Neural progenitor cell (in vitro differentiated cells): Measurements from ENCODE around the gene CD19.

Experiments used
- EZH2 ChIP-seq: fragments of 200-600 bp; sonication (generic); IDR thresholded peaks from 2 replicates; pipeline ENCODE4 v1.6.1; 2017; ENCODE audit warnings: antibody characterized with exemption, mild to moderate bottlenecking, moderate library complexity
- TF ChIP-seq, protein P1 (sequence below): fragments of 200-600 bp; sonication (generic); IDR thresholded peaks from 2 replicates; pipeline ENCODE4 v1.5.1; 2017; ENCODE audit warnings: antibody characterized with exemption, mild to moderate bottlenecking

DNA sequence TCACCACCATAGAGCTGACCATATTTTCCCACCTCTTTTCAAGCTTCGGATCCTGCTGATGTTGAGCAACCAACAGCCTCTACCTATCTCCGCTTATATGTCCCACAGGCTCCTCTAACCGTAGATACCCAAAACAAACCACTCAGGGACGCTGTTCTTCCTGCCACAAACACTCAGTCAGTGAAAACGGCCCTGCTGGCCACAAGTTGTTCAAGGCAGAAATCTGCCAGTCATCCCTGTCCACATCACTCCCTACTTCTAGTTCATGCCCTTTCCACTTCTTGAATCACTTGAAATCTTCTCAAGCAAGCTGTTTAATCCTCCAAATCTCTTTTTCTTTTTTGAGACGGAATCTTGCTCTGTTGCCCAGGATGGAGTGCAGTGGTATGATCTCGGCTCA, 14.7 kb upstream of the CD19 start:
- no peak for TF ChIP-seq EZH2
- TF ChIP-seq, protein P1, sequence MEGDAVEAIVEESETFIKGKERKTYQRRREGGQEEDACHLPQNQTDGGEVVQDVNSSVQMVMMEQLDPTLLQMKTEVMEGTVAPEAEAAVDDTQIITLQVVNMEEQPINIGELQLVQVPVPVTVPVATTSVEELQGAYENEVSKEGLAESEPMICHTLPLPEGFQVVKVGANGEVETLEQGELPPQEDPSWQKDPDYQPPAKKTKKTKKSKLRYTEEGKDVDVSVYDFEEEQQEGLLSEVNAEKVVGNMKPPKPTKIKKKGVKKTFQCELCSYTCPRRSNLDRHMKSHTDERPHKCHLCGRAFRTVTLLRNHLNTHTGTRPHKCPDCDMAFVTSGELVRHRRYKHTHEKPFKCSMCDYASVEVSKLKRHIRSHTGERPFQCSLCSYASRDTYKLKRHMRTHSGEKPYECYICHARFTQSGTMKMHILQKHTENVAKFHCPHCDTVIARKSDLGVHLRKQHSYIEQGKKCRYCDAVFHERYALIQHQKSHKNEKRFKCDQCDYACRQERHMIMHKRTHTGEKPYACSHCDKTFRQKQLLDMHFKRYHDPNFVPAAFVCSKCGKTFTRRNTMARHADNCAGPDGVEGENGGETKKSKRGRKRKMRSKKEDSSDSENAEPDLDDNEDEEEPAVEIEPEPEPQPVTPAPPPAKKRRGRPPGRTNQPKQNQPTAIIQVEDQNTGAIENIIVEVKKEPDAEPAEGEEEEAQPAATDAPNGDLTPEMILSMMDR, result no peak
